Stimulated activated naive CD4-positive, alpha-beta T cell (primary cell): ENCODE results near the gene STK32B.
"Not testable (repeated sequence)": the region's sequence is repeated elsewhere in the genome, so short reads cannot be mapped to it uniquely, and the experiment has no call there.

ENCODE experiments used
- DNase-seq, 6 experiments: peaks; one replicate each; lab custom pipeline; 2025; lab: John Stamatoyannopoulos, UW

The STK32B gene

DNA sequence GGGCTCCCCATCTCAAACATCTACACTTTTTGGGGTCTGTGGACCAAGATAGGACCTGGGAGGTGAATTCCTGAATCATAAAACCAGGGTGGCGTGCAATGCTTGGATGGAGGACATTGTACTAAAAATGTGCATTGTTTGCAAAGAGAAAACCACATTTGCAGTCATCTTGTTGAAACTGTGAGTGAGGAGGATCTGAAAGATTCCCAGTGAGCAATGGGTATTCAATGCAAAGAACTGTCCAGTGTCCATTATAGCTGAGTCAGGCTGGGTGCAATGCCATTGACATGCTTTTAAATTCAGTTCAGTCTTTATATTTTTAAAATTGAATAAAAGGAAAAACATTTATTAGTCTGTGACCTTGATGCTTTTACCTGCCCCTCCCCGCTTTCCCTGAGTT, 215.7 kb downstream of the STK32B start:
- DNase-seq = no peak

GRCh38 chr4:5267408-5267807, 216.1 kb downstream of the STK32B start:
- DNase-seq = no peak

- DNase-seq = no peak
Observed at GRCh38 chr4:5276475-5277075, 225.3 kb downstream of the STK32B start.

GRCh38 chr4:5277079-5277478, 225.8 kb downstream of the STK32B start:
- DNase-seq = no peak

DNA sequence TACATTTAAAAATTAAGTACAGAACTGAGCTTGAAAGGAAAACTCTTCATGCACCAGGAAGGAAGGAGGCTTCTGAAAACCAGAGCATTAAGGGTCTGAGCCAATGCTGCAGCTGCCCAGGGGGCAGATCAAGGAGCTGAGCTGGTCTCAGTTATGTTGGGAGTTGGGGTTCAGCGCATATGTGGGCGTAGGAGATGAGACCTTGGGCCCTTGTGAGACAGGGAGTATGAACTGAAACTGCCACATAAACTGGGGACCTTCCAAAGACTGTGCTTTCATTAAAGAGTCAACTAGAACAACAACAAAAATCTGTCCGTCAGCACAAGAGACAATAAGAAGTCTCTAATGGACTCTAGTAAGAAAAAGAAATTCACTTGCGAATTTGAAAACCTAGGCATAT, 226.9 kb downstream of the STK32B start:
- no peak for DNase-seq

DNA sequence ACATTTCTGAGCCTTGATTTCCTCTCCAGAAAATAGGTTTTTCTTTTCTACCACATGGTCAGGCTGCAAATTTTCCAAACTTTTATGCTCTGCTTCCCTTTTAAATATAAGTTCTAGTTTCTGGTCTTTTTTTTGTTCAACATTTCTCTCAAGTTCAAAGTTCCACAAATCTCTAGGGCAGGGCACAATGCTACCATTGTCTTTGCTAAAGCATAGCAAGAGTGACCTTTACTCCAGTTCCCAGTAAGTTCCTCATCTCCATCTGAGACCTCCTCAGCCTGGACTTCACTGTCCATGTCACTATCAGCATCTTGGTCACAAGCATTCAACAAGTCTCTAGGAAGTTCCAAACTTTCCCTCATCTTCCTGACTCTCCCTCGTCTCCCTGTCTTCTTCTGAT, 228.8 kb downstream of the STK32B start:
- not testable (repeated sequence) for DNase-seq

- no peak for DNase-seq
Observed at GRCh38 chr4:5280828-5281227, 229.5 kb downstream of the STK32B start.

- no peak for DNase-seq
Observed at GRCh38 chr4:5283837-5284236, 232.6 kb downstream of the STK32B start.

- DNase-seq = no peak
Observed at GRCh38 chr4:5284517-5284916, 233.2 kb downstream of the STK32B start.

GRCh38 chr4:5292101-5292500, 240.8 kb downstream of the STK32B start:
- no peak for DNase-seq

- not testable (repeated sequence) for DNase-seq
Observed at GRCh38 chr4:5298000-5298787, 246.9 kb downstream of the STK32B start.

DNA sequence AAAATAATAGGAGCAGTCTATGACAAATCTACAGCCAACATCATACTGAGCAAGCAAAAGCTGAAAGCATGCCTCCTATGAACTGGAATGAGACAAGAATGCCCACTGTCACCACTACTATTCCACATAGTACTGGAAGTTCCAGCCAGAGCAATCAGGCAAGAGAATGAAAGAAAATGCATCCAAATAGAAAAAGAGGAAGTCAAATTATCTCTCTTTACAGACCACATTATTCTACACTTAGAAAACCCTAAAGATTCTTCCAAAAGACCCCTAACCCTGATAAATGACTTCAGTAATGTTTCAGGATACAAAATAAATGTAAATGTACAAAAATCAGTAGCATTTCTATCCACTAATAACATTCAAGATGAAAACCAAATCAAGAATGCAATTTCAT, 249.0 kb downstream of the STK32B start:
- DNase-seq = no peak

DNA sequence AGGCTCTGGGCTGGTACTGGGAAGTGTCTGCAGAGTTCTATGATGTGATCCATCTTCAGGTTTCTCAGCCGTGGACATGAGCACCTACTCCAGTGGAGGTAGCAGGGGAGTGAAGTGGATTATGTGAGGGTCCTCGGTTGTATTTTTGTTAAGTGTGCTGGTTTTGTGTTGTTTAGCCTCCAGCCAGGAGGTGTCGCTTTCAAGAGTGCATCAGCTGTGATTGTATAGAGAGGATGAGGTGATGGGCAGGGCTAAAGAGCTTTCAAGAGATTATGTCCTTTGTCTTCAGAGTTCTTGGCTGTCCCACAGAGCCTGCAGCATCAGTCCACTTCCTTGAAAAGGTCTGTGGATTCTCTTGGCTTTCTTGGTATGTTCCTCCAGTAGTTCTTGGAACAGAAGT, 256.6 kb downstream of the STK32B start:
- DNase-seq = no peak

DNA sequence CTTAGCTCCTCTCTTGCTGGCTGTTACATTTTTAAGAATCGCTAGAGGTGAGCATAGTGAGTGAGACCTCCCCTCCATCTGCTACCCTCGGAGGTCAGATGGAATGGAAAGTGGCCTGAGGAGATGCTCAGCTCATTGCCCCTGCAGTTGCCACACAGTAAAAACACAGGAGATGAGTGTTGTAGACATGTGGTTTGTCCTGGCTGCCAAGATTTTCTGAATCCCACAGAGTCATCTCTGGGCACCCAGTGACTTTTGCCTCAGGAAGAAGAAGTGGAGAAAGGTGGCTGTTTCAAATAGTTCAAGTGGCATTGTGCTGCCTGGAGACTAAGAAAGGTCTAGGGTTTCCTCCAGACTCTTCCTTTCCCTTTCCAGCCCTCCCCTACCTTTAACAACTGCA, 271.0 kb downstream of the STK32B start:
- no peak for DNase-seq

- DNase-seq = no peak
Observed at GRCh38 chr4:5330339-5330989, 279.2 kb downstream of the STK32B start.

GRCh38 chr4:5337731-5338130, 286.5 kb downstream of the STK32B start:
- DNase-seq = no peak

- DNase-seq = no peak
Observed at GRCh38 chr4:5338531-5338930, 287.3 kb downstream of the STK32B start.

DNA sequence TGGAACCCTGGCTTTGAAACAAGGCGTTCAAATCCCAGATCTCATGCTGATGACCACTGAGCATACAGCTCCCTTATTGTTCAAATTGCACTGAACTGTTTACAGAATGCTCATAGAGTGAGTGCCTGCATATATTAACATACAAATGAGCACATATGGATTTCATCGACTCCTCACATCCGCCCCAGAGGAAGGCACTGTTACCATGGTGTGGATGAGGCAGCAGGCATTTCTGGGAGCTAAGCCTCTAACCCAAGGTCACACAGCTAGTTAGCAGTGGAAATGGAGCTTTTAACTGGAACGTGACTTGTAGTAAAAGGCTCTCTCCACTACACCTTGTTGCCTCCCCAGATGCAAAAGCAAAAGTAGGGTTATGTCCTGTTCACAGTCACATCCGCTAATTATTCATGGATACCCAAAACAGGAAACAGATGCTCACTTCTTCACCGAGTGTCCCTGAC, 289.7 kb downstream of the STK32B start:
- no peak for DNase-seq

GRCh38 chr4:5341526-5341925, 290.2 kb downstream of the STK32B start:
- no peak for DNase-seq

GRCh38 chr4:5355846-5356245, 304.6 kb downstream of the STK32B start:
- DNase-seq = no peak

GRCh38 chr4:5357870-5358269, 306.6 kb downstream of the STK32B start:
- no peak for DNase-seq

- DNase-seq = no peak
Observed at GRCh38 chr4:5361968-5362367, 310.7 kb downstream of the STK32B start.

DNA sequence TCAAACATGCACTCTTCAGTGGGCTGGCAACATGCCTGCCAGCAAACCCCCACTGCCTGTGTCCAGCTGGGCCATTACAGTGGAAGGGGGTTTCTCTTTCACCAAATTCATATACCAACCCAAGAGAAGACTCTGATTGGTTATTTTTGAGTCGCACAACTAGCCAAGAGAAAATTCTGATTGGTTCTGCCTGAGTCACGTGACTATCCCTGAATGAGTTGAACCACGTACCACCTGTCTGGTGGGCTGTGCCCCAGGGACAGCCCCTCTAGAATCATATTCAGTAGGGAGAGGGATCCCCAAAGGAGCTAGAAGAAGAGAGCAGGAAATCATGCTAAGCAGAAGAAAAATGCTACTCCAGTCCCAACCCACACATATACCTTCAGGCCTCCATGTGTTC, 313.1 kb downstream of the STK32B start:
- no peak for DNase-seq
